Caco-2 (cell line): ENCODE results near the gene SEC61A2. TPM values are rescaled to one million over a fixed set of nuclear protein-coding genes. Genes with fewer than 3 reads are reported as not detected.

Experiments used
- BruUV-seq: library from RNA; stranded (reverse); fragments of 400-500 nt; replicated peaks from 2 replicates; lab custom pipeline; 2021; lab: Mats Ljungman, UMichigan
- CTCF ChIA-PET: fragments of 300-600 bp; sonication (Branson Sonifier 250); formaldehyde crosslinking; loops from one replicate; lab custom pipeline; 2022; ENCODE audit warnings: antibody characterized with exemption; lab: Charles Lee
- POLR2A ChIA-PET: fragments of 300-600 bp; sonication (Branson Sonifier 250); formaldehyde crosslinking; loops from one replicate; lab custom pipeline; 2022; ENCODE audit warnings: antibody characterized with exemption; lab: Charles Lee
- DNase-seq, 2 experiments: peaks; one replicate each; pipeline versions ENCODE4 v3.0.0 to v3.0.0-alpha.2; 2020 to 2022
- H3K27me3 ChIP-seq: replicated peaks from 2 replicates; pipeline ENCODE4 v1.6.0; 2011; ENCODE audit warnings: low read length; ENCODE audit not compliant: control insufficient read depth, insufficient read depth
- H3K36me3 ChIP-seq: 2 replicates; pipeline ENCODE4 v1.5.1; 2011; ENCODE audit warnings: low read length; ENCODE audit not compliant: control insufficient read depth, insufficient read depth
- H3K4me1 ChIP-seq: fragments of 250-450 bp; sonication (Bioruptor Pico); 2 replicates; pipeline ENCODE4 v1.5.1; 2020; ENCODE audit warnings: mild to moderate bottlenecking
- H3K4me3 ChIP-seq: 2 replicates; pipeline ENCODE4 v1.5.1; 2011; ENCODE audit warnings: low read depth, mild to moderate bottlenecking, control low read depth, low read length
- H3K9me3 ChIP-seq: fragments of 250-450 bp; sonication (Bioruptor Pico); 2 replicates; pipeline ENCODE4 v1.5.1; 2020; ENCODE audit warnings: mild to moderate bottlenecking, moderate library complexity
- H3K27ac Mint-ChIP-seq: one replicate; pipeline ENCODE4 v1.8.0; 2022; ENCODE audit warnings: mixed read lengths; ENCODE audit not compliant: unreplicated experiment
- H3K27me3 Mint-ChIP-seq: one replicate; pipeline ENCODE4 v1.8.0; 2022; ENCODE audit warnings: mixed read lengths; ENCODE audit not compliant: insufficient read depth, unreplicated experiment
- H3K36me3 Mint-ChIP-seq: one replicate; pipeline ENCODE4 v1.8.0; 2022; ENCODE audit warnings: mild to moderate bottlenecking, mixed read lengths; ENCODE audit not compliant: insufficient read depth, unreplicated experiment
- H3K4me1 Mint-ChIP-seq: one replicate; pipeline ENCODE4 v1.8.0; 2022; ENCODE audit warnings: low read depth, mixed read lengths; ENCODE audit not compliant: unreplicated experiment
- H3K4me3 Mint-ChIP-seq: one replicate; pipeline ENCODE4 v1.8.0; 2022; ENCODE audit warnings: mild to moderate bottlenecking, moderate library complexity, mixed read lengths; ENCODE audit not compliant: unreplicated experiment
- H3K9me3 Mint-ChIP-seq: one replicate; pipeline ENCODE4 v1.8.0; 2022; ENCODE audit warnings: mixed read lengths; ENCODE audit not compliant: unreplicated experiment
- CTCF ChIP-seq, 2 experiments: fragments of 200-600 bp in 1 of 2; IDR thresholded peaks; 1 replicate in 1 of 2; 2 replicates in 1 of 2; pipeline versions ENCODE4 v1.5.1 to v1.8.0; 2011 to 2022; ENCODE audit warnings: antibody characterized with exemption in 1 of 2, control low read depth in 1 of 2, inconsistent platforms in 1 of 2, low read depth in 1 of 2, low read length in 1 of 2, mild to moderate bottlenecking in 1 of 2, moderate library complexity in 1 of 2; ENCODE audit not compliant: insufficient read depth in 1 of 2, severe bottlenecking in 1 of 2, unreplicated experiment in 1 of 2
- intact Hi-C: fragments of 100-400 bp; cut with micrococcal nuclease; formaldehyde crosslinking; loops from one replicate; pipeline ENCODE4 v1.10.0; 2022; ENCODE audit not compliant: unreplicated experiment
- total RNA-seq: library from RNA; stranded (reverse); gene quantifications from 2 replicates; pipeline ENCODE4 v1.2.3, GENCODE V29; 2022

Gene SEC61A2
- total RNA-seq, 1 experiment from 2014 or later: 34.1 TPM

GRCh38 chr10:12107781-12108180 lies 21.7 kb upstream of the SEC61A2 start:
- H3K4me3 Mint-ChIP-seq: no peak overlapping the region
- no peaks in the 10 kb centered on the region for H3K9me3 Mint-ChIP-seq
- H3K27me3 Mint-ChIP-seq: no peaks in the 10 kb centered on the region
- POLR2A ChIA-PET: no interaction called here
- intact Hi-C loops: no loop called here
- H3K36me3 Mint-ChIP-seq: peaks cover 71% of the 10 kb centered on the region
- Histone ChIP-seq H3K36me3 (peaks cover 1% of the 10 kb centered on the region; the same call in 1 of the 2 replicates), H3K4me1 (no peaks in the 10 kb centered on the region), H3K27me3 (no peaks in the 10 kb centered on the region), H3K9me3 (no peaks in the 10 kb centered on the region), H3K4me3 (no peak overlapping the region)
- CTCF ChIA-PET: no interaction called here
- BruUV-seq: no TSS peak
- DNase-seq: no peak
- no peak for TF ChIP-seq CTCF (IDR thresholded peaks at IDR 0.05; ENCODE audit: insufficient read depth in 1 of 2, low read depth in 1 of 2, low read length in 1 of 2, severe bottlenecking in 1 of 2, unreplicated experiment in 1 of 2)
- H3K27ac Mint-ChIP-seq: no peak overlapping the region
- no peaks in the 10 kb centered on the region for H3K4me1 Mint-ChIP-seq

DNA sequence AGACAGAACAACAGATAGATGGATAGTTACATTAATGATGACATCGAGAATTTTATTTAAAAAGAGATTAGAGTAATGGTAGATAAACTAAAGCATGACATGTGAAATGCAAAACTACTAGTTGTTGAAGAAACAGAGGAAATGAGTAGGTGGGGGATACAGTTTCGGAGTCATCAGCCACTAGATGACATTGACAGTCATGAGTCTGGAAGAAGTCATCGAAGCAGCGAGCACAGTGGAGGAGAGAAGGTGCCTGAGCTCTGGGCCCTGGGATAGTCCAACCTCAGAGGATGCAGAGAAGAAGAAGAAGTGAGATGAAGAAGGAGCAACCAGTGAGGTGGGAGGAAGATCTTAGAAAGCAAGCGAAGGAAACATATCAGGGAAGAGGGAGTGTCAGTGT lies 20.2 kb upstream of the SEC61A2 start:
- Histone ChIP-seq H3K4me1 (no peaks in the 10 kb centered on the region), H3K36me3 (peaks cover 2% of the 10 kb centered on the region), H3K4me3 (no peak overlapping the region), H3K9me3 (no peaks in the 10 kb centered on the region), H3K27me3 (no peaks in the 10 kb centered on the region)
- H3K4me1 Mint-ChIP-seq: no peaks in the 10 kb centered on the region
- BruUV-seq: no TSS peak
- H3K27me3 Mint-ChIP-seq: no peaks in the 10 kb centered on the region
- DNase-seq: no peak
- intact Hi-C loops: no loop called here
- ChIA-PET POLR2A (no interaction called here), CTCF (no interaction called here)
- H3K9me3 Mint-ChIP-seq: no peaks in the 10 kb centered on the region
- H3K36me3 Mint-ChIP-seq: peaks cover 66% of the 10 kb centered on the region
- no peak for TF ChIP-seq CTCF (IDR thresholded peaks at IDR 0.05; ENCODE audit: insufficient read depth in 1 of 2, low read depth in 1 of 2, low read length in 1 of 2, severe bottlenecking in 1 of 2, unreplicated experiment in 1 of 2)
- no peak overlapping the region for H3K27ac Mint-ChIP-seq
- no peak overlapping the region for H3K4me3 Mint-ChIP-seq

DNA sequence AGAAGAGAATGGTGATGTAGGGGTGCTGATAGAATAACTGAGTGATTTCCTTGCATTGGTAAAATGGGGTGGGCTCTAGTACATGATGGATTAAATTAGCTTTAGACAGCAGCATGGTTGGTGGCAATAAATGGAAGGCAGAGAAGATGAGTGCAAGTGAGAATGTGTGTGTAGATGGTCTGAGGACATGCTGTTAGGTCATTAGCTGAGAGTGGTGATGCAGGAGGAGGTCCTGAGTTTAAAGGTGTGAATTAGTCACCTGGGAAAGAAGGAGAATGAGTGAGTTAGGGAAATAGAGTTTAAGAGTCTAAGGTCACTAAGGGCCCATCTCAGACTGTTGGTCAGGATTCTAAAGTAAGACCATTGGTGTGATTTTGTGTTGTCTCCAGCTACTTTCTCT lies 17.9 kb upstream of the SEC61A2 start:
- no peaks in the 10 kb centered on the region for H3K27me3 Mint-ChIP-seq
- ChIA-PET CTCF (no interaction called here), POLR2A (interaction anchor here (0.6 kb wide), 1 partner anchor 9 kb away, joined by 3 read pairs; no protein-coding TSS in a partner anchor)
- BruUV-seq: no TSS peak
- DNase-seq: no peak
- intact Hi-C loops: no loop called here
- Histone ChIP-seq H3K4me3 (no peak overlapping the region), H3K36me3 (peaks cover 1% of the 10 kb centered on the region), H3K27me3 (no peaks in the 10 kb centered on the region), H3K9me3 (no peaks in the 10 kb centered on the region), H3K4me1 (no peaks in the 10 kb centered on the region)
- no peaks in the 10 kb centered on the region for H3K9me3 Mint-ChIP-seq
- H3K27ac Mint-ChIP-seq: no peak overlapping the region
- peaks cover 64% of the 10 kb centered on the region for H3K36me3 Mint-ChIP-seq
- H3K4me1 Mint-ChIP-seq: no peaks in the 10 kb centered on the region
- no peak overlapping the region for H3K4me3 Mint-ChIP-seq
- no peak for TF ChIP-seq CTCF (IDR thresholded peaks at IDR 0.05; ENCODE audit: insufficient read depth in 1 of 2, low read depth in 1 of 2, low read length in 1 of 2, severe bottlenecking in 1 of 2, unreplicated experiment in 1 of 2)
